Adipose tissue (tissue), 3 donors: ENCODE measurements around the gene ZNF646. TPM values are rescaled to one million over a fixed set of nuclear protein-coding genes. Genes with fewer than 3 reads are reported as not detected.

Source experiments
- H3K27ac ChIP-seq: one replicate; pipeline ENCODE4 v1.5.1; 2013; ENCODE audit warnings: low read depth, low read length
- WGBS, 3 donors: extraction: QIAGEN DNeasy Blood & Tissue Kit; methylation state at CpG; one replicate each; pipeline ENCODE4 v1.1.7; 2013; 5-methylcytosine and 5-hydroxymethylcytosine counted together
- polyA plus RNA-seq, 3 donors: library from polyadenylated mRNA; stranded (reverse); fragments of 200-250 nt; gene quantifications; one replicate each; pipeline ENCODE4 v1.2.3, GENCODE V29; 2013
- donor health status: healthy with polysubstance abuse.
- donor health status: Bipolar disorder and iron deficiency.
- donor health status: healthy.

Gene ZNF646
- polyA plus RNA-seq, 3 donors: 4.8 to 5.2 (median 5.2) TPM

- H3K27ac ChIP-seq: no peak overlapping the region
- 93 to 95% (median 93%) methylated on average over 13 of the region's 13 CpGs for WGBS, 3 donors
These were observed 6.7 kb downstream of the ZNF646 start for GRCh38 chr16:31080756-31081419.

GRCh38 chr16:31081428-31082351 lies 7.5 kb downstream of the ZNF646 start:
- no peak overlapping the region for H3K27ac ChIP-seq
- 82 to 88% (median 83%) methylated on average over 26 of the region's 26 CpGs for WGBS, 3 donors

- no peak overlapping the region for H3K27ac ChIP-seq
- WGBS, 3 donors: 71 to 79% (median 79%) methylated on average over 10 to 14 of the region's 14 CpGs
These were observed 8.3 kb downstream of the ZNF646 start for GRCh38 chr16:31082368-31083045.

- 59 to 62% (median 60%) methylated on average over 9 of the region's 9 CpGs for WGBS, 3 donors
- H3K27ac ChIP-seq: no peak overlapping the region
These were observed 8.9 kb downstream of the ZNF646 start for GRCh38 chr16:31083081-31083480.

GRCh38 chr16:31083556-31083955 lies 9.3 kb downstream of the ZNF646 start:
- 62 to 81% (median 79%) methylated on average over 4 to 5 of the region's 5 CpGs for WGBS, 3 donors
- no peak overlapping the region for H3K27ac ChIP-seq

- 85 to 92% (median 90%) methylated on average over 13 of the region's 13 CpGs for WGBS, 3 donors
- no peak overlapping the region for H3K27ac ChIP-seq
These were observed 9.8 kb downstream of the ZNF646 start for GRCh38 chr16:31083981-31084380.

- H3K27ac ChIP-seq: no peak overlapping the region
- 79 to 91% (median 88%) methylated on average over 15 to 16 of the region's 16 CpGs for WGBS, 3 donors
These were observed 10.5 kb downstream of the ZNF646 start for GRCh38 chr16:31084584-31085302.

- no peak overlapping the region for H3K27ac ChIP-seq
- WGBS, 3 donors: 80 to 83% (median 82%) methylated on average over 8 of the region's 8 CpGs
These were observed 11.2 kb downstream of the ZNF646 start for GRCh38 chr16:31085411-31085810.

GRCh38 chr16:31085873-31086628 lies 11.8 kb downstream of the ZNF646 start:
- no peak overlapping the region for H3K27ac ChIP-seq
- 82 to 87% (median 84%) methylated on average over 18 of the region's 18 CpGs for WGBS, 3 donors

GRCh38 chr16:31086629-31086906 lies 12.3 kb downstream of the ZNF646 start:
- 81 to 91% (median 83%) methylated on average over 6 of the region's 6 CpGs for WGBS, 3 donors
- no peak overlapping the region for H3K27ac ChIP-seq

- no peak overlapping the region for H3K27ac ChIP-seq
- WGBS, 3 donors: 89 to 93% (median 90%) methylated on average over 8 of the region's 8 CpGs
These were observed 13.3 kb downstream of the ZNF646 start for GRCh38 chr16:31087481-31087880.

GRCh38 chr16:31087971-31088370 lies 13.7 kb downstream of the ZNF646 start:
- whole genome bisulfite sequencing, 3 donors: 82 to 90% (median 85%) methylated on average over 5 of the region's 5 CpGs
- H3K27ac ChIP-seq: no peak overlapping the region

- H3K27ac ChIP-seq: no peak within 1 kb of the TSS
- 74 to 88% (median 86%) methylated on average over 14 to 15 of the region's 15 CpGs for WGBS, 3 donors
These were observed 14.4 kb downstream of the ZNF646 start, which contains the start of gene PRSS53 for GRCh38 chr16:31088459-31089183. PRSS53 (minus strand) TSS chr16:31088943; CDS start chr16:31088809, 134 bp downstream.

GRCh38 chr16:31089199-31089598 lies 15.0 kb downstream of the ZNF646 start:
- no peak overlapping the region for H3K27ac ChIP-seq
- WGBS, 3 donors: 83 to 97% (median 93%) methylated on average over 8 of the region's 8 CpGs

GRCh38 chr16:31090540-31090939 lies 16.3 kb downstream of the ZNF646 start:
- H3K27ac ChIP-seq: no peak overlapping the region
- 83 to 100% (median 89%) methylated on average over 2 of the region's 2 CpGs for WGBS, 3 donors

- no peak overlapping the region for H3K27ac ChIP-seq
- 91 to 97% (median 93%) methylated on average over 5 of the region's 5 CpGs for WGBS, 3 donors
These were observed 18.1 kb downstream of the ZNF646 start for GRCh38 chr16:31092330-31092729.

GRCh38 chr16:31093132-31093703 lies 19.0 kb downstream of the ZNF646 start:
- 39 to 54% (median 48%) methylated on average over 17 of the region's 17 CpGs for WGBS, 3 donors
- H3K27ac ChIP-seq: no peak overlapping the region
